ENCODE data around the gene COL19A1.

- TF ChIP-seq, protein P1, sequence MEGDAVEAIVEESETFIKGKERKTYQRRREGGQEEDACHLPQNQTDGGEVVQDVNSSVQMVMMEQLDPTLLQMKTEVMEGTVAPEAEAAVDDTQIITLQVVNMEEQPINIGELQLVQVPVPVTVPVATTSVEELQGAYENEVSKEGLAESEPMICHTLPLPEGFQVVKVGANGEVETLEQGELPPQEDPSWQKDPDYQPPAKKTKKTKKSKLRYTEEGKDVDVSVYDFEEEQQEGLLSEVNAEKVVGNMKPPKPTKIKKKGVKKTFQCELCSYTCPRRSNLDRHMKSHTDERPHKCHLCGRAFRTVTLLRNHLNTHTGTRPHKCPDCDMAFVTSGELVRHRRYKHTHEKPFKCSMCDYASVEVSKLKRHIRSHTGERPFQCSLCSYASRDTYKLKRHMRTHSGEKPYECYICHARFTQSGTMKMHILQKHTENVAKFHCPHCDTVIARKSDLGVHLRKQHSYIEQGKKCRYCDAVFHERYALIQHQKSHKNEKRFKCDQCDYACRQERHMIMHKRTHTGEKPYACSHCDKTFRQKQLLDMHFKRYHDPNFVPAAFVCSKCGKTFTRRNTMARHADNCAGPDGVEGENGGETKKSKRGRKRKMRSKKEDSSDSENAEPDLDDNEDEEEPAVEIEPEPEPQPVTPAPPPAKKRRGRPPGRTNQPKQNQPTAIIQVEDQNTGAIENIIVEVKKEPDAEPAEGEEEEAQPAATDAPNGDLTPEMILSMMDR (IDR thresholded peaks at IDR 0.05; ENCODE audit: low read depth, low read length): no peak
- TF ChIP-seq EZH2phosphoT487 (IDR thresholded peaks at IDR 0.05; ENCODE audit: low read depth): no peak
Observed at GRCh38 chr6:69895396-69895795, 29.0 kb downstream of the COL19A1 start.

Data from OCI-LY3 (cell line).